Activated naive CD8-positive, alpha-beta T cell treated with anti-CD3 and anti-CD28 coated beads for 36 hours (primary cell): ENCODE results near the gene SEL1L3. TPM values are rescaled to one million over a fixed set of nuclear protein-coding genes. Genes with fewer than 3 reads are reported as not detected.

Experiments used
- DNase-seq: peaks from one replicate; pipeline ENCODE4 v3.0.0; 2021
- H3K27ac Mint-ChIP-seq: one replicate; pipeline ENCODE4 v1.8.0; 2022; ENCODE audit warnings: mild to moderate bottlenecking, moderate library complexity, mixed read lengths
- H3K27me3 Mint-ChIP-seq: one replicate; pipeline ENCODE4 v1.8.0; 2022; ENCODE audit warnings: mild to moderate bottlenecking, mixed read lengths
- H3K36me3 Mint-ChIP-seq: one replicate; pipeline ENCODE4 v1.8.0; 2021; ENCODE audit warnings: mild to moderate bottlenecking, mixed read lengths
- H3K4me1 Mint-ChIP-seq: one replicate; pipeline ENCODE4 v1.8.0; 2021; ENCODE audit warnings: mixed read lengths
- H3K4me3 Mint-ChIP-seq: one replicate; pipeline ENCODE4 v1.8.0; 2022; ENCODE audit warnings: mild to moderate bottlenecking, moderate library complexity, mixed read lengths
- H3K9me3 Mint-ChIP-seq: one replicate; pipeline ENCODE4 v1.8.0; 2022; ENCODE audit warnings: mixed read lengths
- total RNA-seq, 2 experiments: library from RNA; stranded (reverse); gene quantifications; one replicate each; pipeline ENCODE4 v1.2.3, GENCODE V29; 2021

Gene SEL1L3
- total RNA-seq, 2 experiments from 2014 or later = 25.5 to 27.1 TPM

DNA sequence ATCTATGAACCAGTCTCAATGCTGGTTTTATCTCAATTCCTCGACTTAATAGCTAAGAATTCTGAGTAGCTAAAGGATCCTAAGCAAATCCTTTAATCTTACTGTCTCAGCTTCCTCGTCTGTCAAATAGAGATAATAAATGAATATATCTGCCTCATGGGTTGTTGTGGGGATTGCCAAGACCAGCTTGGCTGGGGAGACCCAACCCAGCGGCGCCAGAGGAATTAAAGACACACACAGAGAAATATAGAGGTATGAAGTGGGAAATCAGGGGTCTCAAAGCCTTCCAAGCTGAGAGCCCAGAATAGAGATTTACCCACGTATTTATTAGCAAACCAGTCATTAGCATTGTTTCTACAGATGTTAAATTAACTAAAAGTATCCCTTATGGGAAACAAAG lies 165.3 kb downstream of the SEL1L3 start:
- Mint-ChIP-seq H3K4me3 (no peak overlapping the region), H3K36me3 (no peaks in the 10 kb centered on the region), H3K27ac (no peak overlapping the region), H3K27me3 (no peaks in the 10 kb centered on the region), H3K9me3 (peaks cover 1% of the 10 kb centered on the region), H3K4me1 (no peaks in the 10 kb centered on the region)
- DNase-seq = no peak

Other genes starting within 250 kb of the SEL1L3 start
- not detected for gene SLC34A2, start 207.1 kb downstream of the SEL1L3 start, total RNA-seq
- gene SMIM20, start 51.2 kb upstream of the SEL1L3 start, total RNA-seq = 10 to 100 TPM; 22.9 to 23.5 TPM